Measurements from ENCODE around the gene LPP. TPM values are rescaled to one million over a fixed set of nuclear protein-coding genes. Genes with fewer than 3 reads are reported as not detected.
A peak's percentile ranks its signal among the peaks of the same experiment; 100 is the strongest.

The LPP gene
- total and polyA plus RNA-seq, 2 of the 13 experiments (the other 11 are each of a cell fraction or from before 2014, with no cell fraction given), result 19.2 to 29.9 TPM

- no peak overlapping the region for H2AFZ ChIP-seq (ENCODE audit: low read length)
- H3K27ac ChIP-seq (ENCODE audit: extremely low read length, insufficient read depth, low read length), result no peak overlapping the region
- 96% methylated on average over 4 of the region's 4 CpGs for WGBS (ENCODE audit: low lambda C conversion rate)
- intact Hi-C loops (cut with micrococcal nuclease; ENCODE audit: unreplicated experiment) (no loop called here), in situ Hi-C loops (cut with HindIII; ENCODE audit: extremely low pct_ligation_motif_present, low pct_unique_long_range_greater_than_20kb) (loop anchor here (25.0 kb wide), 1 partner anchor 848 kb away; the partner anchor contains the start of gene BCL6)
- H3K27me3 ChIP-seq (ENCODE audit: control insufficient read depth in 1 of 2, insufficient read depth in 2 of 2, low read length in 2 of 2), result no peaks in the 10 kb centered on the region
- BruUV-seq (replicated peaks), result no TSS peak
- DNase-seq (ENCODE audit: low spot score), result no peak
- peaks cover 39% of the 10 kb centered on the region for H3K4me1 ChIP-seq (ENCODE audit: insufficient read depth, low read length)
- no peak overlapping the region for H3K4me2 ChIP-seq (ENCODE audit: low read depth, low read length)
- H4K20me1 ChIP-seq (ENCODE audit: insufficient read depth, low read length), result no peaks in the 10 kb centered on the region
- H3K79me2 ChIP-seq (ENCODE audit: insufficient read depth, low read length), result no peaks in the 10 kb centered on the region
- H3K36me3 ChIP-seq (replicated peaks in 1 of 2; ENCODE audit: control insufficient read depth in 1 of 2, insufficient read depth in 2 of 2, low read length in 2 of 2), result no peaks in the 10 kb centered on the region; a peak in 1 of 5 replicates
- no peaks in the 10 kb centered on the region for H3K9me3 ChIP-seq (ENCODE audit: low read length)
- no peak for ATAC-seq
- FAIRE-seq, result no peak
- H3K9ac ChIP-seq (ENCODE audit: insufficient read depth, low read depth, low read length), result no peak overlapping the region
- POLR2A ChIA-PET, result no interaction called here
- H3K4me3 ChIP-seq (replicated peaks in 1 of 3; ENCODE audit: insufficient read depth in 1 of 3, low read depth in 2 of 3, low read length in 3 of 3), result no peak overlapping the region
- no peak for TF ChIP-seq BRF2 (CRISPR knock-in tag; IDR thresholded peaks at IDR 0.05)
- TF ChIP-seq STAG1 (CRISPR knock-in tag; IDR thresholded peaks at IDR 0.05), result peak; percentile 47
- CTCF ChIA-PET (ENCODE audit: low intra/inter-chr PET ratio, low total read pairs), result no interaction called here
Observed at GRCh38 chr3:188584958-188585689, 431.2 kb downstream of the LPP start.

GRCh38 chr3:188589071-188589470, 435.1 kb downstream of the LPP start:
- no peak overlapping the region for H3K4me2 ChIP-seq (ENCODE audit: low read depth, low read length)
- no peaks in the 10 kb centered on the region for H3K79me2 ChIP-seq (ENCODE audit: insufficient read depth, low read length)
- H3K36me3 ChIP-seq (replicated peaks in 1 of 2; ENCODE audit: control insufficient read depth in 1 of 2, insufficient read depth in 2 of 2, low read length in 2 of 2), result no peaks in the 10 kb centered on the region; a peak in 1 of 5 replicates
- no peak overlapping the region for H3K27ac ChIP-seq (ENCODE audit: extremely low read length, insufficient read depth, low read length)
- H3K4me1 ChIP-seq (ENCODE audit: insufficient read depth, low read length), result peaks cover 2% of the 10 kb centered on the region
- 93% methylated on average over 2 of the region's 2 CpGs for WGBS (ENCODE audit: low lambda C conversion rate)
- ChIA-PET CTCF (ENCODE audit: low intra/inter-chr PET ratio, low total read pairs) (no interaction called here), POLR2A (no interaction called here)
- no peak overlapping the region for H3K9ac ChIP-seq (ENCODE audit: insufficient read depth, low read depth, low read length)
- intact Hi-C loops (cut with micrococcal nuclease; ENCODE audit: unreplicated experiment) (no loop called here), in situ Hi-C loops (cut with HindIII; ENCODE audit: extremely low pct_ligation_motif_present, low pct_unique_long_range_greater_than_20kb) (loop anchor here (25.0 kb wide), 1 partner anchor 852 kb away; the partner anchor contains the start of gene BCL6)
- no TSS peak for BruUV-seq (replicated peaks)
- no peaks in the 10 kb centered on the region for H3K9me3 ChIP-seq (ENCODE audit: low read length)
- ATAC-seq (no peak), FAIRE-seq (no peak), DNase-seq (ENCODE audit: low spot score) (no peak)
- no peaks in the 10 kb centered on the region for H4K20me1 ChIP-seq (ENCODE audit: insufficient read depth, low read length)
- no peak overlapping the region for H3K4me3 ChIP-seq (replicated peaks in 1 of 3; ENCODE audit: insufficient read depth in 1 of 3, low read depth in 2 of 3, low read length in 3 of 3)
- H2AFZ ChIP-seq (ENCODE audit: low read length), result no peak overlapping the region
- no peaks in the 10 kb centered on the region for H3K27me3 ChIP-seq (ENCODE audit: control insufficient read depth in 1 of 2, insufficient read depth in 2 of 2, low read length in 2 of 2)
- TF ChIP-seq UBTF (CRISPR knock-in tag; IDR thresholded peaks at IDR 0.05), result no peak
- TF ChIP-seq PRDM4 (CRISPR knock-in tag; IDR thresholded peaks at IDR 0.05; ENCODE audit: borderline replicate concordance), result no peak
- no peak for TF ChIP-seq ZNF432 (CRISPR knock-in tag; IDR thresholded peaks at IDR 0.05; ENCODE audit: borderline replicate concordance)
- no peak for TF ChIP-seq ZSCAN25 (CRISPR knock-in tag; IDR thresholded peaks at IDR 0.05)
- no peak for TF ChIP-seq GMEB2 (CRISPR knock-in tag; IDR thresholded peaks at IDR 0.05; ENCODE audit: low read depth)
- no peak for TF ChIP-seq ZNF33B (CRISPR knock-in tag; IDR thresholded peaks at IDR 0.05)
- TF ChIP-seq STAG1 (CRISPR knock-in tag; IDR thresholded peaks at IDR 0.05), result no peak
